ENCODE results near the gene RASGRP4.
"Not testable (repeated sequence)": the region's sequence is repeated elsewhere in the genome, so short reads cannot be mapped to it uniquely, and the experiment has no call there.

Gene RASGRP4

DNA sequence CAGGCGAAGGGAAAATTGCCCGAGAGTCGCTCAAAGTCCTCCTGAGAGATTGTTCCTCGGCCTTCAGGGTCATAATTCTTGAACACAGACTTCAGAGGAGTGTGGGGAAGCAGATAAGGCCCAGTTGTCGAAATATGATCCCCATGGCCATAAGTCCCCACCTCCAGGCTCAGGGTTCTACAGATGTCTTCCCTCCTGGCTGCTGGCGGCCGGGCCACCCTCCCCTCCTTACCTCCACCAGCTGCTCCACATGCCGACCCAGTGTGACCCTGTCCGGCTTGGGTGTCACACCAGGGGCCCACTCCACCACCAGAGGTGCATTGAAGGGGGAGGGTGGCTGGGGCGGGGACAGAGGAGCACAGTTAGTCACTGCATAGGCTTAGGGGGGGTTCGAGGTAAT lies 13.1 kb downstream of the RASGRP4 start:
- DNase-seq, result no peak

DNA sequence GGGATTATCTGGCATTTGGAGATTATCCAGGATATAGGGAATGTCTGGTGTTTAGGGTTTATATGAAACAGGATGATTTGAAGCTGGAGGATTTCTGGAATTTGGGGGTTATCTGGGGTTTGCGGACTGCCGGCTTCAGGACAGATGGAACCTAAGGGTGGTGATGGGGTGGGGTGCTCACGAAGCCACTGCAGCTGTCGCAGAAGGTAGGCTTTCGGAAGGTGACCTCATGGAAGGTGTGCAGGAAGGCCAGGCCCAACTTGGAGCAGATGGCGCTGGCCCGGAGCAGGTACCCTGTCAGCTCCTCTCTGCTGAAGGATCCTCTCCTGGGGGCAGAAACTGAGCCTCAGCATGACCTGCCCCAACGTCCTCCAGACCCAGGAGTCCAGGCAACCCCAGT lies 13.5 kb downstream of the RASGRP4 start:
- DNase-seq, result no peak

DNA sequence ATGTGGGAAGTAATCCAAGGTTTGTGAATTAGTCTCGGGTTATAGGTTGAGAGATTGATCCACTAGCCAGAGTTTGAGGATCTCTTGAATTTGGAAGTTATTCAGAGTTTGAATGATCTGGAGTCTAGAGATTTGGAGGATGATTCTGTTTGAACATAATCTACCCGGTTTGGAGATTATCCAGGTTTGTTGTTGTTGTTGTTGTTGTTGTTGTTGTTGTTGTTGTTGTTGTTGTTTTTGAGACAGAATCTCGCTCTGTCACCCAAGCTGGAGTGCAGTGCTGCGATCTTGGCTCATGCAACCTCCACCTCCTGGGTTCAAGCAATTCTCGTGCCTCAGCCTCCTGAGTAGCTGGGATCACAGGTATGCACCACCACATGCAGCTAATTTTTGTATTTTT lies 14.1 kb downstream of the RASGRP4 start:
- DNase-seq, result not testable (repeated sequence)

DNA sequence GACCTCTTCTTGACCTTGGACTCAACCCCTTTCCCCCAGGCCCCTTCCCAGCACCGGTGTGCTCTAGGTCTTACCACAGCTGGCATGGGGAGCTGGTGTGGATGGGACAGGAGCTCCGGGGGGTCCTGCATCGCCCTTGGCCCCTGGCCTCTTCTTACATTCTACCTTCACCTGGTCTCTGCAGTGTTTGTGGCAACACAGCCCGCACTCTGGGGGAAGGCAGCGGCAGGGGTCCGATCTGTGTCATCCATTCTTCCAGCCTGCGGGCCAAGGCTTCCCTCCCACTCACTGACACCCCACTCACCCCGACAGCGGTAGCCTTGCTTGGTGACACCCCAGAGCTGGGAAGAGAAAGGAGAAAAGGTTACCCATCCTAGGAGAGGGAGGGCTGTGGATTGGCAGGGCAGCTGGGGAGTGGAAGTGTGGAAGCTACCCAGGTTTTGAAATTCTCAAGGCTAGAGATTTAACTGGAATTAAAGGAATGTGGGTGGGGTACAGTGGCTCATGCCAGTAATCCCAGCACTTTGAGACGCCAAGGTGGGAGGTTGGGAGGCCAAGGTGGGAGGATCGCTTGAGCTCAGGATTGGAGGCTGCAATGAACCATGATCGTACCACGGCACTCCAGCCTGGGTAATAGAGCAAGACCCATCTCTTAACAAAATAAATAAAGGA lies 14.8 kb downstream of the RASGRP4 start:
- DNase-seq, result no peak

DNA sequence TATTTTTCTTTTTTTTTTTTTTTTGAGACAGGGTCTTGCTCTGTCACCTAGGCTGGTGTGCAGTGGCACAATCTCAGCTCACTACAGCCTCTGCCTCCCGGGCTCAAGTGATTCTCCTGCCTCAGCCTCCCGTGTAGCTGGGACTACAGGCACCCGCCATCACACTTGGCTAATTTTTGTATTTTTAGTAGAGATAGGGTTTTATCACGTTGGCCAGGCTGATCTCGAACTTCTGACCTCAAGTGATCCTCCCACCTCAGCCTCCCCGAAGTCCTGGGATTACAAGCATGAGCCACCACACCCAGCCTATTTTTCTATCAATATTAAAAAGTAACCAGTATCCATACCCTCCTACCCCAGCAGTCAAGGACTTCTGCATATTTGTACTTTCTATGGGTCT lies 15.6 kb downstream of the RASGRP4 start:
- not testable (repeated sequence) for DNase-seq

DNA sequence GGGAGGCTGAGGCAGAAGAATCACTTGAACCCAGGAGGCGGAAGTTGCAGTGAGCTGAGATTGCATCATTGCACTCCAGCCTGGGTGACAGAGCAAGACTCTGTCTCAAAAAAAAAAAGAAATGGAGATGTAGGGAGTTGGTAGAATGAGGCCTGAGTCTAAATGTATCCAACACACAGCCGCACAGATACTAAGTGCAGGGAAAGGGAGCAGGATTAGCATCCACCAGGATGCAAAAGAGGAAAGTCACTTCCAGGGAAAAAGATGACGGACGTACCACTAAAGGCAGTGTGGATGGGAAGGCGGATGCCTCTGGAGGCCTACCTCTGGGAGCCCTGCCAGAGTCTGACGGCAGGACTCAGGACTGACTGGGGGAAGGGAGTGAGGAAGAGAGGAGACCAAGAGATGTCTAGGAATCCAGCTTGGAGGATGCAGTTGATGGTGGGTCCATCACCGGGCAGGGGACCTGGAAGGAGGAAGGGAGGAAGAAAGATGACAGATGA lies 16.3 kb downstream of the RASGRP4 start:
- no peak for DNase-seq

DNA sequence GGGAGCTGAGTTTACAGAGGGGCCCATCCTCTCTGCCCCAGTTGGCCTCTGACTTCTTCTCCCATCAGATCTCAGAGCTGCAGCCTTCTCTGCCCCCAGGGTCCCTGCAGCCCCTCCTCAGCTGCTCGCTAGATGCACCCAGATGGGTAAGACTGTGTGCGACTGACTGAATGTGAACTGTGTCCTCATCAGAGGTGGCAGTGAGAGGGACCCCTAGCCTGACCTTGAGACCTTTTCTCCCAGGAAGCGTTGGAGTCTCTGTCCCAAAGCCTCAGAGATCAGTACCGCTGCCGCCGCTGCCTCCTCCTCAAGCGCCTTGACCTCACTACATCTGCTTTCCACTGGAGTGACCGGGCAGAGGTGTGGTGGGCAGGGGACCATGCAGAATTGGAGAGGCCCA lies 20.7 kb downstream of the RASGRP4 start:
- DNase-seq, result no peak

DNA sequence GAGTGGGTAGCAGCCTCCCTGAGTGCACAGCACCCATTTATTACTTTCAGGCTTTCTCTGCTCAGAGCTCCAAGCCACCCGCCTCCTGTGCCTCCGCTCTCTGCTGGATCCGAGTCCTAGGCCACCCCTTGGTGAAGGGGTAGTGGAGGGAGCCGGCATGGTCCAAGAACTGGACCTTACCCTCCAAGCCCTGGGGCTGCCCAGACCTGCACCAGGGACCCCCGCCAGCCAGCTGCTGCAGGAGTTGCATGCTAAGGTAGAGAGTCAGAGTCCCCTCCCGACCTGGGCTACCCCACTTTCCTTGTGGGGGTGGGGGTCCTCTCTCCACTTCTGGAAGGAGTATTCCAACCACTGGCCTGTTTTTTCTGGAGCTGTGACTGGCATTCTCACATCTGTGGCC lies 21.2 kb downstream of the RASGRP4 start:
- no peak for DNase-seq

DNA sequence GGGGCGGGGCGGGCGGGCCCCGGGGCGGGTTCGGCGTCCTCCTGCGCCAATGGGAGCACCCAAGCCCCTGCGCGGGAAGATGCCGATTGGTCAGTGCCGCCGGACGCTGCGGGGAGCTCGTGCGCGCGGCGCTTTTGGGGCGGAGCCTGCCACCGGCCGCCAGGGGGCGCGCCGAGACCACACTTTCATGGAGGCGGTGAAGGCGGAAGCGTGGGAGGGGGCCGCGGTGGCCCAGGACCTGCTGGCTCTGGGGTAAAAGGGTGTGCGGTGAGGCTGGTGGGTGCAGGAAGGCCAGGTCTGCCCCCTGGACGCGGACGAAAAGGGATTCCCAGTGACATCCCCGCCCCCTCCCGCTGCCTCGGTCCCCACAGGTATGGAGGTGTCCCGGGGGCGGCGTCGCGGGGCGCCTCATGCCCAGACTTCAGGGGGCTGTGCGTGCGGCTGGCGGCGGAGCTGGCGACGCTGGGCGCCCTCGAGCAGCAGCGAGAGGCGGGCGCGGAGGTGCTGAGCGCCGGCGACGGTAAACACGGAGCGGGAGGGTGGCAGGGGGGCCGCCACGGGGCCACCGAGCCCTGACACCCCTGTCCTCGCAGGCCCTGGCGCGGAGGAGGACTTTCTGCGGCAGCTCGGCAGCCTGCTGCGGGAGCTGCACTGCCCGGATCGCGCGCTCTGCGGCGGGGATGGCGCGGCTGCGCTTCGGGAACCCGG lies 22.9 kb downstream of the RASGRP4 start, which contains the start of gene FAM98C:
Gene FAM98C (plus strand): TSS at position 127 of the 708 bp plus-strand sequence. CDS start 61 bp downstream, at position 188.
- peak; percentile 83 for DNase-seq

DNA sequence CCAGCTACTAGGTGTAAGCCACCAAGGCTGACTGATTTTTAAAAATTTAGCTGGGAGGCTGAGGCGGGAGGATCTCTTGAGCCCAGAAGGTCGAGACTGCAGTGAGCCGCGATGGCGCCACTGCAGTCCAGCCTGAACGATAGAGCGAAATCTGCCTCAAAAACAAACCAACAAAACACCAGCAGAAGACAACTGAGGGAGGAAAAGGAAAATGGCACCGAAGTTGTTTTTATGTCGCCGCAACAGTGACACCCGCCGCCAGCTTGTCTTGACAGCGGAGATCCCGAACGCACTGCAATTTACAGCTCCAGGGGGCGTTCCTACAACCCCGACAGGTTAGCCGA lies 23.4 kb downstream of the RASGRP4 start:
- no peak for DNase-seq

DNA sequence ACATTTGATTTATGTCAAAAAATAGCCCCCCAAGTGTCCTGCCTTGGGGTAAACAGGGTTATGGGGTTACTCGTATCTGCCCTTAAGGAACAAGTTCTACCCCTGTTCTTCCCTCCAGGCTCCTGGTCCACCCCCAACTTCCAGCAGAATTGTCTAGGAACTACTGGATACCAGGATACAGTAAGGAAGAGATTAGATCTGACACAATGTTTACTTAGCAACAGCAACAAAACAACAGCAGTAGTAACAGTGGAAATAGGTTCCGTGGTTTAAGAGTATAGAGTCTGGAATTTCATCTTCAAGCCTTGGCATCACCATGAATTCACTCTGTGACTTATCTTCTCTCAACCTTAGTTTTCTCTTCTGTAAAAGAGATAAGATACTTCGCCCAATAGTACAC lies 24.9 kb downstream of the RASGRP4 start:
- DNase-seq, result no peak

DNA sequence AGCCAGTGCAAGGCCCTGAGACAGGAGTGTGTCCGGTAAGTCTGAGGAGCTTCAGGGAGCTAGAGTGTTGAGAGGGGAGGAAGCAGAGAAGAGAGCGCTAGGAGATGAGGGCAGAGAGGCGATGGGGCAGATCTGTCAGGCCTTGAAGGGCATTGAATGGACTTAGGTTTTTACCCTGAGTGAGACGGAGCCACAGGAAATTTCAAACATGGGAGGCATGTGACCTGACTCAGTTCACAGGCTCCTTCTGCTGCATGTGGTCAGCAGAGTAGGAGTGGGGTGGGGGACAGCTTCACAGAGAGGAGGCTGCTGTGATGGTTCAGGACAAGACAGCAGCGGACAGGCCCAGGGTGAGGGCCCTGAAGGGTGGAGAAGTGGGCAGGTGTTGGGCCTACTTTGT lies 25.7 kb downstream of the RASGRP4 start:
- no peak for DNase-seq

DNA sequence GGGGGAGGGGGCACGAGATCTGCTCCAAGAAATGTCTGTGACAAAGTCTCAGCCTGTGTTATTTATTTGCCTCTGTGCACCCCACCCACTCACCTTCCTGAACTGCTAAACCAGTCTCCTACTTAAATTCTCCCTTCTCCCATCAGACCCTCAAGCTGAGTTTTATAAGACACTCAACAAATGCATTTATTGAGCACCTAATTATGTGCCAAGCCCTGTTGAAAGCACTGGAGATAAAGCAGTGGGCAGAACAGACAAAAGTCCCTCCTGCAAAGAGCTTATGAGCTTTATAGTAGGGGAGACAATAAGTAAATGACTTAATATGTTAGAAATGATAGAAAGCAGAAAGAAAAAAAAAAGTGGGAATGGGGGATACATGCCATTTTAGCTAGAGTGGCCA lies 26.5 kb downstream of the RASGRP4 start:
- no peak for DNase-seq

DNA sequence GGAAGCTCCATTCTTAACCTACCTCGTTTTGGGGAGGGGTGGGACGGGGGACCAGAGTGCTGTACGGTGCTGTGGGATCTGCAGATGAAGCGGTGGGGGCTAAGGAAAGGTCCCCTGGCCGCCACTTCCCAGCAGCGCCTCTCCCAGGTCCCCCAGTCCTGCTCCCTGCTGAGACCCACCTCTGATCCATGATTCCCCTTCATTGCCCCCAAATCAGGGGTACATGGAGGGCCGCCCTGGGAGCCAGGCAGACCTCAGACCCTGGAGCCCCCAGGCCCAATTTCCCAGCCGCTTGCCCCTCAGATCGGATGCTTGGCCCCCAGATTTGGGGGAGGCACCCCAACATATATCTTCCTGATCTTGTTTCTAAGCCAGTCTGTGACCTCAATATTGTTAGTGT lies 26.9 kb downstream of the RASGRP4 start:
- DNase-seq, result no peak

DNA sequence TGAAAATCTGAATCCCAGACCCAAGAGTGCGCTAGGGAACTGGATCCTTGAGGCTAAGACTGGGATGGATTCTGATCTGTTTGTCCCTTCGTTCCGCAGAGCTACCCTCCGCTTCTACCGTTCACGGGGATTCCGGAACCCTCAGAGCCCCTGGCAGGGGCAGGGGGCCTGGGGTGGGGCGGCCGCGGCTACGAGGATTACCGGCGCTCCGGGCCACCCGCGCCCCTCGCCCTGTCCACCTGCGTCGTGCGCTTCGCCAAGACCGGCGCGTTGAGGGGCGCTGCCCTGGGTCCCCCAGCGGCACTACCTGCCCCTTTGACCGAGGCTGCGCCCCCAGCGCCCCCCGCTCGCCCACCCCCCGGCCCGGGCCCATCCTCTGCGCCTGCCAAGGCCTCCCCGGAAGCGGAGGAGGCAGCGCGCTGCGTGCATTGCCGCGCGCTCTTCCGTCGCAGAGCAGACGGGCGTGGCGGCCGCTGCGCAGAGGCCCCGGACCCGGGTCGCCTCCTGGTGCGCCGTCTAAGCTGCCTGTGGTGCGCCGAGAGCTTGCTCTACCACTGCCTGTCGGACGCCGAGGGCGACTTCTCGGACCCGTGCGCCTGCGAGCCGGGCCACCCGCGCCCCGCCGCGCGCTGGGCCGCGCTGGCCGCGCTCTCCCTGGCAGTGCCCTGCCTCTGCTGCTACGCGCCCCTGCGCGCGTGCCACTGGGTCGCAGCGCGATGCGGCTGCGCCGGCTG lies 30.5 kb downstream of the RASGRP4 start:
- DNase-seq, result no peak

DNA sequence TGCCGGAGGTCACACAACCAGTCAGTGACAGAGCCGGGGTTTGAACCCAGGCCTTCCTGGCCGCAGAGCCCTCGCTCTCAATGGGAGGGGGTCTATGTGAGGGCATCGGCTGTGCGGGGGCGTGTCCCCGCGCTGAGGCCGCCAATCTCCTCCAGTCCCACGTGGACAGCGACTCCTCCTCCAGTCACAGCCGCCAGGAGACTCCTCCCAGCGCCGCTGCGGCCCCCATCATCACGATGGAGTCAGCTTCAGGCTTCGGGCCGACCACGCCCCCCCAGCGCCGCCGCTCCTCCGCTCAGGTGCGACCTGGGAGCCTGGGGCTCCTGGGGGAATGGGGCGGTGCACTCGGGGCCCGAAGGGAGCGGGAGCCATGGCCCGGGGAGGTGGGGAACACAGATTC lies 31.5 kb downstream of the RASGRP4 start:
- no peak for DNase-seq

DNA sequence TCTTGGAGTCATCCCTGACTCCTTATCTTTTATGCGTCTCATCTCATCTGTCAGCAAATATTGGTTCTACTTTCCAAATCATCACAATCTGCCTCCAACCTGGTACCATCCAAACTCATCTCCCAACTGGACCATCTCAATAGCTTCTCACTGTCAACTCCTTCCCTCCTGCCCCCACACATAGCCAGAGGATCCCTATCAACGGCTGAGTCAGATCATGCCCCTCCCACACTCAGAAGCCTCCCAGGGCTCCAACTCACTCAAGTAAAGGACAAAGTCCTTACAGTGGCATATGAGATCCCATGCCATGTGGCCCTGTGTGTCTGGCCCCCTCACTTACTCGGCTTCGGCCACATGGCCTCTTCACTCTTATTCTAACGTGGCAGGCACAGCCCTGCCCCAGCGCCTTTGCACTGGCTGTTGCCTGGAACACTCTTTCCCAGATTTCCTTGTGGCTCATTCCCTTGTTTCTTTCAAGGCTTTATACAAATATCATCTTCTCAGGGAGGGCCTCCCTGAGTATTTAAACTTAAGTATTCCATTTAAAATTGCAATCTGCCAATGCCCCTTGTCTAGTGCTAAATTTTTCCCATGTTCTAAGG lies 33.2 kb downstream of the RASGRP4 start:
- DNase-seq, result no peak

DNA sequence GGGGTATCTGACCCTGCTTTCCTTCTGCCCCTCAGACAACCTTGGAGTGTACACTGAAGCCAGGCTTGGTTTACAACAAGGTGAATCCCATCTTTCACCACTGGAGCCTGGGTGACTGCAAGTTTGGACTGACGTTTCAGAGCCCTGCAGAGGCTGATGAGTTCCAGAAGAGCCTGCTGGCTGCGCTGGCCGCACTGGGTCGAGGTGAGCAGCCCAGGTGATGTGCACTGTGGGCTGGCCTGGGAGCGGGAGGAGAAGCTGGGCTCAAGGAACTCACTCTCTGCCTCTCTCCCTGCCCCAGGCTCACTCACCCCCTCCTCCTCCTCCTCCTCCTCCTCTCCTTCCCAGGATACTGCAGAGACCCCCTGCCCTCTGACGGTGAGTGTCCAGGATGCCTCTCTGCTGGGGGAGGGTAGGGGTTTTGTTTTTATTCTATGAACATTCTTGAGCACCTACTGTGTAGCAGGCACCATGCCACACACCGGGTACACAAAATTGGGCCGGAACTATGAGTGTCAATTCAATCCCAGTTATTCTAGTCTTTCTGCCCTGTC lies 34.0 kb downstream of the RASGRP4 start:
- no peak for DNase-seq

DNA sequence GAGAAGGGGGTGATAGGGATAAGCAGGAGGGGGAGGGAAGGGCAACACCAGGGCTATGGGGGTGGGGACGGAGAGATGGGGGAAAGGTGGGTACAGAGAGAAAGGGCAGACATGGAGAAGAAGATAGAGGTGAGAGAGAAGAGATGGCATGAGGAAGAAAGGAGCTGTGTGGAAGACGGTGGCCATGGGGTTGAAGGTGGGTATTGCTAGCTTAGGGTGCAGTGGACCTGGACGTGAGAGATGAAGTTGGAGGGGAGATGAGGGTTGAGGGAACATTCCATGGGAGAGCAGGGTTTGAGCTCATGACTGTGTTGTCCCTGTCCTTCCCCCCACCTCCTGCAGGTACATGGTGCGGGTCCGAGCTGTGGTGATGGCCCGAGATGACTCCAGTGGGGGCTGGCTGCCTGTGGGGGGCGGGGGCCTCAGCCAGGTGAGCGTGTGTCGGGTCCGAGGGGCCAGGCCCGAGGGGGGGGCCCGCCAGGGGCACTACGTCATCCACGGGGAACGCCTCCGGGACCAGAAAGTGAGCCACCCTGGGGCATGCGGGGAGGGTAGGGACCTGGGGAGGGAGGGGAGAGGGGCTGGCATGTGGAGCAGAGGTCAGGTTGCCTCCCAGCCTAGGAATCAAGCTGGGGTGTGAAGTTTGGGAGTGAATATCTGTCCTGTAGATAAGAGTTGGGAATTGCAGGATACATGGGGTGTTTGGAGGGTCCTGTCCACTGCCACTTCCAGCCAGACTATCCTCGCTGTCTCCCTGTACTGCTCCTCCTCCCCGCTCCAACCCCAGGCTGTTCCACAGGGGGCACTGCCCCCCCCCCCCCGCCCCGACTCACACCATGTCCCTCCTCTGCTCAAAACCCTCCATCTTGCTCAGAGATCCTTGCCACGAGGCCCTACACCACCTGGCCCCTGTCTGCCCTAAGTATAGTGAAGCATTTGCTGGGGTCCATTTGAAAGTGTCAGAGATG lies 35.8 kb downstream of the RASGRP4 start:
- no peak for DNase-seq

DNA sequence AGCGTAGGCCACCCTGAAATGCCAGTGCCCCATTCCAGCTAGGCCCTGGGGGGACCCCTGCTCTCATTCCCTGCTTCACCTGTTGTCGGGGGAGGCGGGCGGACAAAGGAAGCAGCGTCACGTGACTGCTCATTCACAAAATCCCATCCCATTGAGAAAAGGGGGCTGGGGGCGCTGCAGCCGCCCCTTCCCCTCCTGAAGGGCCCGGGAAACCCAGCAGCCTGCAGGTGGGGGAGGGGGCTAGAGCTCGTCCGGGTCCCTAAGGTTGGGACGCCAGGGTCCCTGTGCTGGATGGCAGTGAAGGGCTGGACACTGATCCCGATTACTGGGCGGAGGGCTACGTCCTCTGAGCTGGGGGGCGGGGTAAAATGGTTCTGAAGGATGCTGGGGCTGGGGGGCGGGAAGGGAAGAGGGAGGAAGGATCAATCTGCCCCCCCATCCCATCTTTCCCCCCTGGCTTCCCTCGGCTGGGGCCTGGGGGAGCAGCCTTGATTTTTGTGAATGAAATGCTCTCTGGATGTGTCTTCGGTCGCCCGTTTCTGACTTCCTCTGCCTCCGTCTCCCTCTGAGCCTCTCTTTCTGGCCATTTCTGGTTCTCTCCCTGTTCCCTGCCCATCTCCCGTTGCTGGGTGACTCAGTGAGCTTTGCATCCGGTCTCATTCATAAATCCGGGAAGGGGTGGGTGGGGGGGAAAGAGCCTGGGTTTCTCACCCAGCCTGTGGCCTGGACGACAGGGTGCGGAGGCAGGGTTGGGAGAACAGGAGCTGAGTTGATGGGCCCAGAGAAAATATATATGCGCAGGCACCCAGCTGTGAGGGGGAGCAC lies 36.7 kb downstream of the RASGRP4 start:
- DNase-seq, result no peak
